GM21447 (cell line): ENCODE results near the gene STAT5A.
A peak's percentile ranks its signal among the peaks of the same experiment; 100 is the strongest.
"Not testable (repeated sequence)": the region's sequence is repeated elsewhere in the genome, so short reads cannot be mapped to it uniquely, and the experiment has no call there.

Source experiments
- ATAC-seq: cut with Tn5 transposase; IDR thresholded peaks from one replicate; pipeline ENCODE4 v1.9.1; 2021; ENCODE audit not compliant: unreplicated experiment

The STAT5A gene

GRCh38 chr17:42283241-42284023, 4.9 kb upstream of the STAT5A start:
- no peak for ATAC-seq

GRCh38 chr17:42284024-42284369, 4.3 kb upstream of the STAT5A start:
- ATAC-seq: no peak

GRCh38 chr17:42284566-42284965, 3.7 kb upstream of the STAT5A start:
- ATAC-seq: no peak

GRCh38 chr17:42285346-42286050, 2.8 kb upstream of the STAT5A start:
- no peak for ATAC-seq

- ATAC-seq: no peak
These were observed 1.7 kb upstream of the STAT5A start for GRCh38 chr17:42286411-42287221.

GRCh38 chr17:42287305-42287976, 857 bp upstream of the STAT5A start:
- peak; percentile 20 for ATAC-seq

GRCh38 chr17:42288803-42289610, 709 bp downstream of the STAT5A start:
- ATAC-seq: no peak

- no peak for ATAC-seq
These were observed 1.4 kb downstream of the STAT5A start for GRCh38 chr17:42289611-42290181.

- no peak for ATAC-seq
These were observed 2.3 kb downstream of the STAT5A start for GRCh38 chr17:42290577-42290976.

GRCh38 chr17:42291129-42291528, 2.8 kb downstream of the STAT5A start:
- ATAC-seq: no peak

GRCh38 chr17:42294469-42295398, 6.4 kb downstream of the STAT5A start:
- no peak for ATAC-seq

- ATAC-seq: no peak
These were observed 7.7 kb downstream of the STAT5A start for GRCh38 chr17:42296012-42296411.

- ATAC-seq: not testable (repeated sequence)
These were observed 9.5 kb downstream of the STAT5A start for GRCh38 chr17:42297775-42298174.

GRCh38 chr17:42299361-42299760, 11.1 kb downstream of the STAT5A start:
- ATAC-seq: not testable (repeated sequence)

- ATAC-seq: not testable (repeated sequence)
These were observed 11.6 kb downstream of the STAT5A start for GRCh38 chr17:42299913-42300312.

GRCh38 chr17:42301022-42301421, 12.7 kb downstream of the STAT5A start:
- ATAC-seq: no peak

- ATAC-seq: no peak
These were observed 15.4 kb downstream of the STAT5A start for GRCh38 chr17:42303694-42304093.

GRCh38 chr17:42304187-42305030, 16.1 kb downstream of the STAT5A start:
- ATAC-seq: no peak
